DMS114 treated with DMSO at 0.1 percent for 48 hours (cell line): ENCODE results near the gene GPR12.

ENCODE experiments used
- DNase-seq: peaks from one replicate; lab custom pipeline; 2025; ENCODE audit not compliant: unreplicated experiment; lab: John Stamatoyannopoulos, UW

The GPR12 gene, protein sequence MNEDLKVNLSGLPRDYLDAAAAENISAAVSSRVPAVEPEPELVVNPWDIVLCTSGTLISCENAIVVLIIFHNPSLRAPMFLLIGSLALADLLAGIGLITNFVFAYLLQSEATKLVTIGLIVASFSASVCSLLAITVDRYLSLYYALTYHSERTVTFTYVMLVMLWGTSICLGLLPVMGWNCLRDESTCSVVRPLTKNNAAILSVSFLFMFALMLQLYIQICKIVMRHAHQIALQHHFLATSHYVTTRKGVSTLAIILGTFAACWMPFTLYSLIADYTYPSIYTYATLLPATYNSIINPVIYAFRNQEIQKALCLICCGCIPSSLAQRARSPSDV

DNA sequence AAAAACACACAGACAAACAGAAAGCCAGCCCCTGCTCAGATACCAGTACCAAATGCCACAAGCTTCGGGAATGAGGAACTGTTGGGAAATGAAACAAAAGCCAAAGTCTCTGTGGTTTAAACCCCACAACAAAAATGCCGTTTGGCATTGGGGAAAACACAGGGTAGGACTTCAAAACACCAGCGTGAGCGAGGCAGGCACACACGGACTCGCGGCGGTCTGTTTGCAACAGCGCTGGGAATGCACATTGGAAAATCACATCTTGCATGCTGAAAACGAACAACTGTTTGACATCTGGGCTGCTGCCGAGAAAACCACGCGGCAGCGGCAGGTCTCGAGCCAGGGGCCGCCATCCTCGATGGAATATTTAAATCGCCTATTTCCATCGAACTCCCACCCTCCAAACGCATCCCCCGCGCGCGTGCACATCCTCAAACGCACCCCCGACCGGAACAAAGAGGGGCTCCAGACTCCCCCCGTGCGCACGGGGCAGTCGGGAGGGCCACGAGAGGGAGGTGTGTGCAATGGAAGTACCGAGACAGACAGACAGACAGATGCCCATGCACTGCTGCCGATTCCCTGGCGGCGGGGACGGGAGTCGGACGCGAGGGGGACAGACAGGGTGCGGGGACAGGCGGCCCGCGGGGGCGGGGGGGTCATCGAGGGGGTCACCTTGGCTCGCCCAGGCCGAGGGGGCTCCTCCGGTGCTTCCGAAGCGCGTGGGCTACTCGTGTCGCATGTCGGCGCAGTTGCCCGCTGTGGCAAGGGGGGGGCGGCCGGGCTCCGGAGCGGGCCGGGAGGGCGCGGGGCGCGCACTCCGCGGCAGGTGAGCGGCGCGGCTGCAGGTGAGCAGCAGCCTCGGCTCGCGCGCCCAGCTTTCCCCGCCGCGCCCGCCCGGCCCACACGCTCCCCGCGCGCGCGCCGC, at the start of gene GPR12:
TSS of gene GPR12 (minus strand) at position 880 of the 925 bp plus-strand sequence. CDS start 959 bp downstream, outside the sequence.
- DNase-seq, result peak; percentile 3

DNA sequence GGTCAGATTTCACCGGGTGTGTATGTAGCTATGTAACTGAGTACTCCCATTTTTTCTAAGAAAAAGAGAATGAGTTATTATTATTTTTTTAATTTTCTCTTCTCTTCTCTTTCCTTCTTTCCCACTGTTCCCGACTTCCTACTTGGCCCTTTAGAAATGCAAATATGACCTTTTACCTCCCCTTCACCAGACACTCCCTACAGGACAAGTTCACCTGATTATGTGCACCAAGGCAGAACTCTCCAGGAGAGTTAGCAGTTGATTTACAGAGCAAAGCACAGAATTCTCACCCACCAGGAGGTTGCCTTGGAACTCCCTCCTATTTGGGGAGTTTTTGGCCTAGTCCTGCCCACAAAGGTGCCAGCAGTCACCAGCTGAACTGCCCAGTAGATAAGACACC, 49.5 kb upstream of the GPR12 start:
- DNase-seq, result no peak

DNA sequence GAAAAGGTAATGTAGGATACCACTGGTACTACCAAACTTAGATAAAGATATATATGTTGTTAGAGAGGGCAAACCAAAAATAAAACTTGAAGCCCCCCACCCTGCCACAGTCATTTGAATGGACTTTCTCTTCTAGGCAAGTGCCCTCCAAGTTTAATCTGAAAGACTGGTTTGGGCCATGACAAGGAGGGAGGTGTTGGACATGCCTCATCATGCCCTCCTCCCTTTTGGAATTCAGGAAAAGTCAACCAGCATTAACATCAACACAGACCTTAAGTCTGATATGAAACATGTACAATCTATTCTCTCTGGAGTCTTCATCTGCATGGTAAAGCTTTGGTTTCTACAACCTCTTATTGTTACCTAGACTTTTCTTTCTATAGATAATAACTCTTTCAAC, 46.3 kb upstream of the GPR12 start:
- no peak for DNase-seq

DNA sequence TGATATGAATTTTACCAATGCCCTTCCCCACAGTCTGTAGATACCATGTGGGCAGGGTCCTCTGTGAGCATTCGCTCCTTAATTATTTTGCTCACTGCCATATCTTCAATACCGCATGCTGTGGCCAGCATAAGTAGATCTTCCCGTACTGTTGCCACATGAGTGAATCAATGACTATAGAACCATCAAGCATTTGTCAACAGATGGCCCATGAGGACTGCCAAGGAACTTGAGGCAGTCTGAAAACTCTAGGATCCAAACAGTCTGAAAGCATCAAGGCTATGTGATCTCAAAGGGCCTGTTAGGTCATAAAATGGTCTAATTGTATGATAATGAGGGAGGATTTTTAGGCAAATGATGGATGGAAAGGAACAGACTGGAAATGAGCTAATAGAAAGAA, 27.4 kb upstream of the GPR12 start:
- DNase-seq, result no peak

DNA sequence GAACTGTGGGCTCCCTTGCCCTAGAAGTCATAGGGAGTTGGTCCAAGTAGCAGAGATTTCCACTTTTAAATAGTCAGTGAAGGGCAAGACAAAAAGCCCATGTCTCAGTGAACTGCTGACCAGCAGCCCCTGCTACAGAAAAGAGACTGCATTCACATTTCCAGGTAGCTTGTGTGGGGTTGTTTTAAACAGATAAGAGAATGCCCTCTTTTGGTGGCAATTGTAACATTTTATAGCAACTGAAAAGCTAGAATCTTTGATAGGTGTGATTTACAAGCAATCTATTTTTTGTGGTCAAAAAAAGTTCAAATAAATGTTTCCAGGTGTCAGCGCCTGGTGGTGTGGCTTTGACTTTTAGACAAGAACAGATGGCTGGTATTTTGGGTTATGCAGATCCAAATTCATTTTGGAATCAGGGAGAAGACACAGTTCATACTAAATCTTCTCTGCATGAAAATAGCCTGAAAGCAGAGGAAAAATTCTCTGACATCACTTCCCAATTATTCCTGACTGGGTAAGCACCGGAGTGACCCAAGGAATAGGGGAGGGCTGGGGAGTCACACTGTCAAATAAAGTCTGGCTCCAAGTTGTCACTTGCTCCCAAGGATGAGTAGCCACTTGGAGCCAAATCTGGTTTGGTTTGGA, 26.2 kb upstream of the GPR12 start:
- no peak for DNase-seq

DNA sequence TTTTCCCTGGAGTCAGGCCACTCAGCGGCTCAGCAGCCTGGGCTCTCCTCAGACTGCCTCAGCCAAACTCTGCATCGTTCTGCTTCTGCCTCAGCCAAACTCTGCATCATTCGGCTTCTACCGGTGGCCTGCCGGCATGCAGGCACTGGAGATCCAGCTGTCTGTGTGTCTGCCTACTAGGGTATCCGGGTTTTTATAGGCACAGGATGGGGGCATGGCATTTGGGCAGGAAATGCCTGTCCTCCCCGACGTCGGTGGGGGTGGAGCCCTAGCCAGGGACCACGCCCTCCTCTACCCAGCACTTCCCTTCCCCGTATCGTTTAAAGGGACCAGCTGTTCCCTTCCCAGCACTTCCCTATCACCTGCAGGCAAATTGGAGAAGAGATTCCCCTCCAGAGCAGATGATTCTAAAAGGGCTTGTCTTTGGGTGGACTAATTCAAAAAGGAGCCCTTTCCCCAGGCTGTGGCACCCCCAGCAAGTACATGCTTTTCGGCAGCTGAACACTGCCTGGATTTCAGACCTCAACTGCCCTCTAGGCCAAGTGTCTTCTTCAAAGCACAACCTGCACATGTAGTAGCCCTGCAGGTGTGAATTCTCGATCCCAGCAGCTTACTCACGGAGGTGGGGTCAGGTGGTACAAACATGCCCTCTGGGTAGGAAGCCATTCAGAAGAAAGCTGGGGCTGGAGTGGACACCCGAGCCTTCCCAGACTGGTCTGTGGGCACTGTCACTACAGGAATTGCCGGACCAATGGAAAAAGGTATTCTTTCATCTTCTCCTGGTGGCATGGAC, 25.4 kb upstream of the GPR12 start:
- no peak for DNase-seq

DNA sequence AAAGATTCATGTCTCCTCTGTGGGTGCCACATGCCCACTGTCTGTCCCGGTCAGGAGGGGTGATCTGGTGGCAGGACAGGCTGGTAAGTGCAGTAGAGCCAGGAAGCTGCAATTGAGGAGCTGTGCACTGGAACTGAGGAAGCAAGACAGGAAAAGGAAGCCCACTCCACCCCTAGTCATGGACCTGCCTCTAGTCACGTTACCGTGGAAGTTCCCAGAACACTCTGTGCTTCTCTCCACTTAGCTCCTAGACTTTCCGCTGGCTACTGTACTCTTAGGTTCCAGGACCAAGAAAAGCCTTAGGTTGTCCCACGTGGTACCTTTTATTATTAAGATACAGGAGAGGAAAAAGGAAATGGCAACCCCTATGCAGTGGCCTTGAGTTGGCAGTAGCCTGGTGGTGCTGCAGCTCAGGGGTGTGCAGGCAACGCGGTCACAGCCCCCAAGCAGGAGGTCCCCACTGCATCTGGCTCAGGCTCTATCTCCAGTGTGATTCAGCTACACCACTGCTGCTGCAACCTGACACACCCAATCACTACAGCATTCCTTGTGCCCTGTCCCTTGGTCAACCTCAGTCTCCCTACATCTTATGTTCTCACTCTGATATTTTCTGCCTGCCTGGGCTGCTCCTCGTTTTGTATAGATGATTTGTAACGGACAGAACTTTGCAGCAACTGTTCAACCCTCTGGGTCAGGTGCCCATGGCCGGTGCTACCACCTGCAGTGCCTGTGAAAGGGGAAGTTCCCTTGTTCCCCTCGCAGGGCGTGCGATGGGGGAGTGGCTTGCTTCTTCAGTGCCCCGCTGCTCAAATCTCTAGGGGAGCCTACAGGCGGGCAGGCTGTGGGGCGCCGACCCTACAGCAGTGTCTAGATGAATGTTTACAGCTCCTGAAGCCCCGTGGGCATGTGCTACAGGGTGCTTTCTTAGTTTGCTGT, 24.4 kb upstream of the GPR12 start:
- DNase-seq, result no peak

DNA sequence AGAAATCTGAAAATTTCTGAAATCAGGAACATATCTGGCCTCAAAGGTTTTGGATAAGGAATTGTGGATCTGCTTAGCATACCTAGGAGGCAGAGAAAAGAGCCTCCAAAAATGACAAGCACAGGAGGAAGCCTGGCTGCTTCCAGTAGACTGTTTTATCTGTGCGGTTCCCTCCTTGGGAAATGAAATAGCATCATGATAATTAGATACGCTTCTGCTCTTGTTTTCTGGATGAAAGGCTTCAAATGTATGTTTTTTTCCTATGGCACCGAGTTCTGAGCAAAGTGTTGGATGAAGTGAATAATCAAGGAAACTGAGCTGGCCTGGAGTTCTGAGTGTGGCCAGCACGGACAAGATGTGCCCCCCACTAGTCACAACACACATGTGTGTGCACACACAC, 19.8 kb upstream of the GPR12 start:
- DNase-seq, result no peak

DNA sequence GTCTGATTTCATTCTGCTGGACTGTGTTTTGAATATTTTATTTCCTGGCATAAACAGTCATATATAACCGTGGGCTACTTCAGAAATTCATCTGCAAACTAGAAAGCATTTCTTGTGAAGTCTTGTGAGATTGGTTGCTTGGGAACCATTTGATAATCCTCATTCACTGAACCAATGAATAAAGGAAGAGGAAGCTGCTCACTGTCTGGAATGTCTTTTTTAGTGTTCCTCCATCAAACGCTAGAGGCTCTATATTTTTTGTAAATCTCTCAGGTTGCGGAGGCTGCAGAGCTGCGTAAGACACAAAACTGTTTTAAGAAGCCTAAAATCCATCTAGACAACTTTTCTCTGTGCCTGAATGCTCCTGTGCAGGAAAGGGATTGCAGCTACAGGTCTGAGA, 18.7 kb upstream of the GPR12 start:
- no peak for DNase-seq

DNA sequence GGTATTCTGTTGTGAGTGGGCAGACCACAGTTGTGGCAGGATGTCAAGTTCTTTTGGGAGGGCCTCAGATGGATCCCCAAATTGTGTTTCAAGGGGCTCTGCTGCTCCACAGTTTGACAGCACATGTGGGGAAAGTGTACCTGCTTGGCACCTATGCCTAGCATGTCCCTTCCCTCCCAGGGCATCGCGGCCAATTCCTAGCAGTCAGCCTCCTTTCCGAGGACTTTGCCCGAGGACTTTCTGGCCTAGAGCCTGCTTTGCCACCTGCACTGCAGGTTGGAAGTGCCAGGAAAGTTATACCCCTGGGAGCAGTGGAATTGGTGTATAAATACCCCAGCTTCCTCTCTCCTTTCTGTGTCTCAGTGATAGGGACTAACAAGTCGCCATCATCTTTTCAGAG, 11.9 kb upstream of the GPR12 start:
- no peak for DNase-seq

DNA sequence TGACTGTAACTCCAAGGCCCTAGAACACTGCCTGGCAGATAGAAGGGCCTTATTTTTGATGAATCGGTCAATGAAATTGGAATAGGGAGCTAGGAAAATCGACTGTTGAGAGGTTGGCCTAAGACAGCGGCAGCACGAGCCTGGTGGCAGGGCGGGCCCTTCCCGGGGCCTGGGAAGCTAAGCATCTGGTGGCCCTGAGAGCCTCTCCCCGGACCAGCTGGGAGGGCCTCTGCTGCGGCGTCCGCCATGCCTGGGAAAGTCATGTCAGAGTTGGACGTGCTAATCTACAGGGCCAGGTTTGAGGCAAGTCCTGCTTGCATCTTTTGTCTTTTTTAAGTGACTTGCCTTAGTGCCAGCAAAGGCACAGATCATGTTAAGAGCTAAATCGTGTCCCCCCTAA, 11.2 kb upstream of the GPR12 start:
- DNase-seq, result no peak

DNA sequence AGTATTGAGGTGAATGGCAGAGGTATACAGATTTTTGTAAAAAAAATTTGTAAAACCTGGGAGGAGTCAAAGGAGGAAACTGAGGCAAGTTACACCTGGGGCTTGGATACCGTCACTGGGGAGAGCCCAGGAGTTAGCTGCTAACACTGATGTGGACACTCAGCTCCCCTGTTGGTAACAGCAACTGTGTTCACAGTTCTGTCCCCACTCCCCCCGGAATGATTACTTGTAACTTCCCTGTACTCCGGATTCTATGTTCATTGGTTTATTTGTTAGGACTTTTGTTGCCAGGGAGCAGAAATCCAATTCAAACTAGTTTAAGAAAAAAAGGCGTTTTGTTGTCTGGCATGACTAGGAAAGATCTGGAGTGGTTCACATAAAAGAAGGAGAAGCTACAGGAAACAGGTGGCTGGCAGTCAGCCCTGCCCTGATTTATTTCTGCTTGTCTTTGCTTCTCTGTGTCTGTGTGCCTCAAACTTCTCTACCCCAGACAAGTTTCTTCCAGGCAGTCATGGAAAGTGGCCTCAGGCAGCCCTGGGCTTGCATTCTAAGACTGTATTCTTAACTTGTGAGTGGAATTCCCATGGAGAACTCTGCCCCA, 2.3 kb upstream of the GPR12 start:
- DNase-seq, result no peak

DNA sequence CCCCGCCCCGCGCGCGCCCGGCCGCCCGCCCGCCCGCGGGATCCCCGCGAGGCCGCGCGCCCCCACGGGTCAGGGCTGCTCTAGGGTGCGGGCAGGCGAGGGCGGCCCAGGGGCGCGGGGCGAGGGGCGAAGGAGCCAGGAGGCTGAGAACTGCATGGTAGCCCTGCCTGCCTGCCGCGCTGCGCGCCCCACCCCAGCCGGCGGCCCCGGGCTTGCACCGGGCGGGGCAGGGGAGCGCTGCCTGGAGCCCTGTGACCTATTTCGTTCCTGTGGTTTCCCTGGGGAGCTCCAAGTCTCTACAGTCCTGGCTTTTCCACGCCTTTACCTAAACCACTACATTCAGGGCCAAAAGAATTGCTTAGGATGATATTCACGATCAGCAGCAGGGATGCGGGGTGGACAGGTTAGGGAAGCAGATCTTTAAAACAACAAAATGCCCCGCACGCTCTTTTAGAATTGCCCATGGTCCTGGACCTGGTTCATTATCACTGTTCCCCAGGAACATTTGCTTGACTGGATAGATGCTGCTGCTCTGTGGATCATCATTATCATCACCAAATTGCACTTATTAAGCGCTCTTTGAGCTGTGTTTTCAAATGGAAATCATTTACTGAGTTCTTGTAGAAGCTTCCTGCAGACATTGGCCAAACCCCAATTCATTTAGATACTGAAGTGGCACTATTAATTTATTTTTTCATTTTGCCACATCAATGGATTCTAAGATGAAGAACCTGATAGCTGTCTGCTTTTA, 421 bp upstream of the GPR12 start:
- DNase-seq, result no peak

DNA sequence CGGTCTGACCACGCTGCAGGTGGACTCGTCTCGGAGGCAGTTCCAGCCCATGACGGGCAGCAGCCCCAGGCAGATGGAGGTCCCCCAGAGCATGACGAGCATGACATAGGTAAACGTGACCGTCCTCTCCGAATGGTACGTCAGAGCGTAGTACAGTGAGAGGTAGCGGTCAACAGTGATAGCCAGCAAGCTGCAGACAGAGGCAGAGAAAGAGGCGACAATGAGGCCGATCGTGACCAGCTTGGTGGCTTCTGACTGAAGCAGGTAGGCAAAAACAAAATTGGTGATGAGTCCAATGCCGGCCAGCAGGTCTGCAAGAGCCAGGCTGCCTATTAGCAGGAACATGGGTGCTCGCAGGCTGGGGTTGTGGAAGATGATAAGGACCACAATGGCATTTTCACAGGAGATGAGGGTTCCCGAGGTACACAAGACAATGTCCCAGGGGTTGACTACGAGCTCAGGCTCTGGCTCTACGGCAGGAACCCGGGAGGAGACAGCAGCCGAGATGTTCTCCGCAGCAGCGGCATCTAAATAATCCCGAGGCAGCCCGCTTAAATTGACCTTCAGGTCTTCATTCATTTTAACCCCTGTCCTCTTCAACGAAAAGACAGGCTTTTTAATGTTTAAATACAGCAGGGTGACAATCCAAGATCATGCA, 1.2 kb downstream of the GPR12 start:
- no peak for DNase-seq

DNA sequence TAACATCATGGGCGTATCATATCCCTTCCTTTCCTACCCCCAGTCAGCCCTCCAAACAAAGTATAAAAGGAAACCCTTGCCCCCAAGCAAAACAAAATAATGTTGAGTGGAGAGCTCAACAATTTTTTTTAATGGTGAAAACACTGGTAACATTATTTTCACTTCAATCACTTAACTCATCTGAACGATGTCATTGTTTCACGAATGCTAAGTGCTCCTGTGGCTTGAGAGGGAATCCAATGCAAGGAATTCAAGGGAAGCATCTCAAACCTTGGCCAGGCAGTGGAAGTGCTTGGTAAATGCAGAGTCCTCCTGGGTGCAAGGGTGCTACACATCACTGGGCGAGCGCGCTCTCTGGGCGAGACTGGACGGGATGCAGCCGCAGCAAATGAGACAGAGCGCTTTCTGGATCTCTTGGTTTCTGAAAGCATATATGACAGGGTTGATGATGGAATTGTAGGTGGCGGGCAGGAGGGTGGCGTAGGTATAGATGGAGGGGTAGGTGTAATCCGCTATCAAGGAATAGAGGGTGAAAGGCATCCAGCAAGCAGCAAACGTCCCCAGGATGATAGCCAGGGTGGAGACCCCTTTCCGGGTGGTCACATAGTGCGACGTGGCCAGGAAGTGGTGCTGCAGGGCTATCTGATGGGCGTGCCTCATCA, 2.0 kb downstream of the GPR12 start:
- DNase-seq, result no peak

DNA sequence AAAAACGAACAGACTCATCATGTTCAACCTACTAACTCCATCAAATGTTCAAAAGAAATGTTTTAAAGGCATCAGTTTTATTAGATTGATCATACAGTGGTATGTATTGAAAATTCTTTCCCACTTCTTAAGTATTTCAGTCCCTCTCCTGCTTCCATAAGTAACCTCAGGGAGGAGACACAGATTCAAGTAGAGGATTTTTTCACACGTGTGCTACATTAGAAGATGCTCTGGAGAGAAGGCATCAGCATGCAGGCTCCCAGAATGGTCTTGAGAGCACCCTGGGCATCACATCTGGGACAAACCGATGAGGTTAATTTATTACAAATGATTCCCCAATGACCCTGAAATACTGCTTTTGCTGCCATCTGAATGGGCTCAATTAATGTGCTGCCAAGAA, 3.6 kb downstream of the GPR12 start:
- DNase-seq, result no peak

DNA sequence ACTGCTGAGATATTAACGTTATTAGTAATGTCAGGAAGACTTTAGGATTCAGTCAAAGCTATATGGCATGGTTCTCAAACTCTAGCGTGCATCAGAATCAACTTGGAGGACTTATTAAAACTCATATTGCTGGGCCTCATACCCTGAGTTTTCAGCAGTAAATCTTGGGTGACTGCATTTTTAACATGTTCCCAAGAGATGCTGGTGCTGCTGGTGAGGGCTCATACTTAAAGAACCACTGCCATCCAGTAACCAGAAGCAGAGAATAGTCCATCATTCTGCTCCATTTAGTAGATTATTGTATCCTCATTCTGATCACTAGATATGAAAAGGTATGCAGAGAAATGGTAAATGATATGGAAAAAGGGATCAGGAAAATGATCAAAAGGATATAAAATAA, 7.9 kb downstream of the GPR12 start:
- no peak for DNase-seq

DNA sequence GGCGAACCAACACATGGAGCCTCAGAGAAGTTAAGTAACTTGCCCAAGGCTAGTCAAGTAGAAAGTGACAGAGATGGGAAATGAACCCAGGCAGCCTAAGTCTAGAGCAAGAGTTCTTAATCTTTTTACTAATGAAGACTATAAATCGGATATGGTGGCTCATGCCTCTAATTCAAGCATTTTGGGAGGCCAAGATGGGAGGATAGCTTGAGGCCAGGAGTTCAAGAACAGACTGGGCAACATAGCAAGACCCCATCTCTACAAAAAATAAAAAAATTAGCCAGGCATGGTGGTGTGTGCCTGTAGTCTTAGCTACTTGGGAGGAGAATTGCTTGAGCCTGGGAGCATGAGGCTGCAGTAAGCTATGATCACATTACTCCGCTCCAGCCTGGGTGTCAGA, 10.7 kb downstream of the GPR12 start:
- DNase-seq, result no peak
